ENCODE results near the gene CSF3R.
"Not testable (repeated sequence)": the region's sequence is repeated elsewhere in the genome, so short reads cannot be mapped to it uniquely, and the experiment has no call there.

CSF3R gene

DNA sequence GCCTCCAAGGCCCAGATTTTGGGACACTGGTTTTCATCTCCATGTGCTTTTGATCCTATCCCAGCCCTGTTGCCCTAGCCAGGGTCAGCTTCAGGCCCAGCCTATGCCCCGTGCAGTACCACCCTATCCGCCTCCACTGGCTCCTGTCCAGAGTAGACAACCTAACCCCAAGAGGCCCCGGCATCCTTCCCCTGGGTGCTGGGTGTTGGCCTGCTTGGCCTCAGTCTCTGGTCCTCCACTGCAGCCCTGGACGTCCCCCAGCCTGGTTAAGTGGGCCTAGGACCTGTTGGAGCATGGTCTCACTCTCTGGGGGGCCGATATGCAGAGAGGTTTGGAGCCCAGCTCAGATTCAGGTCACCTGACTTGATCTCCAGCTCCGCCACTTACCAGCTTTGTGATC lies 1.6 kb downstream of the CSF3R start:
- DNase-seq (ENCODE audit: low spot score), result no peak

- no peak for DNase-seq (ENCODE audit: low spot score)
Observed at GRCh38 chr1:36480161-36480560, 2.6 kb downstream of the CSF3R start.

- no peak for DNase-seq (ENCODE audit: low spot score)
Observed at GRCh38 chr1:36479505-36480051, 3.1 kb downstream of the CSF3R start.

- not testable (repeated sequence) for DNase-seq (ENCODE audit: low spot score)
Observed at GRCh38 chr1:36477615-36478014, 5.1 kb downstream of the CSF3R start.

DNA sequence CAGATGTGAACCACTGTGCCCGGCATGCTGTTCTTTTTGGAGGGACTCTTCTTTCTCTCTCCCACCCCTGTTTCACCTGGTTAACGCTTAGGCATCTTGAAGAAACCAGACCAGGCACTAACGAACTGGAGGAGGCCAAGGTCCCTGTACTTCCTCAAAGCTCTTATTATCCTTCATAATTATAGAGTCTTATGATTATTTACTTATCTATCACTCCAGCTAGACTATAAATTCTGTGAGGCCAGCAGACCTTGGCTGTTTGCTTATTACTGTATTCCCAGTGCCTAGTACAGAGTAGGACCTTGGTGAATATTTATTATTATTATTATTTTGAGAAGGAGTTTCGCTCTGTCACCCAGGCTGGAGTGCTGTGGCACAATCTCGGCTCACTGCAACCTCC lies 5.8 kb downstream of the CSF3R start:
- DNase-seq (ENCODE audit: low spot score), result no peak

DNA sequence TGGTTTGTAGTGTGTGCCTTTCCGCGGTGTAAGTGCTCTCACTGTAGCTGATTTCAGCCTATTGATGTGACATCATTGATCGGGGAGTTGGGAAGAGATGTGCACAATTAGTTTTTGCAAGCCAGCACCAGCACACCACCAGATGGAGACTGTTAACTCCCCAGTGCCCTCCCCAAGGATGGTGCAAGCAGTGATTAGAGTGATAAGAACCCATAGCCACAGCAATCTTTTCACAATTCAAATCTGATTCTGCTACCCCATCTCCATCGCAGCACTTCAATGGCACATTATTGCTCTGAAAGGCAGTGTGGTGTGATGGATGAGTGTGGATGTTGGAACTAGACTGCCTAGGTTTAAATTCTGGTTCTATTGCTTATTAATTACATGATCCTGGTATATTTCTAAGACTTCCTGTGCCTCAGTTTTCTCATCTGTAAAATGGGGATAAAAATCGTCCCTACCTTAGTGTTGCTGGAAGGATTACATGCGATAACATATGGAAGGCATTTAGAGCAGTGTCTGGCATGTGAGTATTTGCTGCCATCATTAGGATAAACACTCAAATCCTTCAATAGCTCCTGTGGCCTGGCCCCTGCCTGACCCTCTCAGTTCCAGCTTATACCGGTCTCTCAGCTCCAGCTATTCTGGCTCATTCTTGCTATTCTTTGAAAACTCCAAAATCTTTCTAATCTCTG lies 6.7 kb downstream of the CSF3R start:
- no peak for DNase-seq (ENCODE audit: low spot score)

DNA sequence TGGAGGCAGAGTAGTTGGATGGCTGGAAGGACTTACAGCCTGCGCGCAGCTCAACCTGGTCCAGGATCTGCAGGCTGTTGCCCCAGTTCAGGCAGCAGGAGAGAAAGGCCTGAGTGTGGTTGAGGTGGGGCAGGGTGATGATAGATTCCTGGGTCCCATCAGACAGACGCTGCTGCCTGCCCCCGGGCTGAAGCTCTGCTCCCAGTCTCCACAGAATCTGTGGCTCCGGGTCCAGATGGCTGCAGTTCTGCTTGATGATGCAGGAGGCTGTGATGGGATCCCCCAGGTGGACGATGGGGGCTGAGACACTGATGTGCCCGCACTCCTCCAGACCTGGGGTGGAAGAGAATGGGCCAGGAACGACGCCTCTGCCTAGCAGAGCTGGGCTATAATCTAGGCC lies 7.4 kb downstream of the CSF3R start:
- no peak for DNase-seq (ENCODE audit: low spot score)

- DNase-seq (ENCODE audit: low spot score), result no peak
Observed at GRCh38 chr1:36472656-36473055, 10.1 kb downstream of the CSF3R start.

DNA sequence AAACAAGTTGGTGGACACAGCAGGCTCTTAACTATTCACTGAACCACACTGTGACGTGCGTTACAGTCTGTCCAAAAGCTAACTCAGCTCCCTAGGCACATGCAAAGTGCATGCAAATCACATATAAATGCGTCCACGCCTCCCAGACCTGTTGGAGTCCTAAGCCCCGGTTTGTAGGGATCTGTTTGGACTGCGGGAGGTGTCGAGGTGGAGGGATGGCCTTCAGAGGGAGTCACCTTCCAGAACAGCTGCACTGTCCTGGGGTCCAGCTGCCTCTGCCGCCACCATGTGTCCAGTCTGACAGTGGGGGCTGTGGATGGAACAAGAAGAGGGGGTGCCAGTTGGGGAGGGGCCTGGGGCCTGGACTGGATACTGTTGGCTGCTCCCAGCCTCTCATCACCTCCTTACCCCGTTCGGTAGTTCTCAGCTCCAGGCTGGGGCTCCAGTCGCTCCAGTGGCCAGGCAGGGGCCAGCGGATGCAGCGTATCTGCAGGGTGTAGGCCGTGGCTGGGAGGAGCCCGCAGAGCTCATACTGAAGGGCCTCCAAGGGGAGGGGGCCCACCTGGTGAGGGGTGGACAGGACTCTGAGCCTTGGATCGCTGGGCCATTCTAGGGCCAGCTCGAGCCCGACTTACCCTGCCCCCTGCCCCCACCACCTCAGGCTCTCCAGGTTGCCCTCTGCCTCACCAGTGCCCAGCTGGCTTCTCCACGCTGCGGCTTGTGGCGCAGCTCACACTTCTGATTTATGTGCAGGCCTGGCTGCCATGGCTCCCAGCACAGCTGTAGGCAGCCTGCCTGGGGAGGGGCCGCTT lies 10.7 kb downstream of the CSF3R start:
- DNase-seq (ENCODE audit: low spot score), result no peak

DNA sequence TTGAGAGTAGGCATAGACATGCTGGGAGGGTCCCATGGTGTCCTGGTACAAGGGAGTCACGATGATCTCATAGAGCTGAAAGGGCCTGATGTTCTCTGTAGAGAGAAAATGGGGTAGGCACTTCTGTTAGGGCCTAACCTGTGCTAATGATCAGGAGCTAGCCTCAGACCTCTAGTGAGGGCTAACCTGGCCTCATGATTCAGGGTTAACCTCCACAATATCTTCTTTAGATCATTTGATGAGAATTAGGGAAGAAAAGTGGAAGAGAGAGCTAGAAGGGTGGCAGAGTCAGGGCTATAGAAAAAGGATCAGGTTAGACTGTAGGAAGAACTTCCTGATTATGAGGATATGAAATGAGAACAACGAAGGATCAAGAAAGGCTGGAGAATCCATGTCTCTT lies 13.6 kb downstream of the CSF3R start:
- no peak for DNase-seq (ENCODE audit: low spot score)

- no peak for DNase-seq (ENCODE audit: low spot score)
Observed at GRCh38 chr1:36467700-36468455, 14.8 kb downstream of the CSF3R start.

GRCh38 chr1:36467027-36467410 lies 15.7 kb downstream of the CSF3R start:
- DNase-seq (ENCODE audit: low spot score), result no peak

GRCh38 chr1:36466370-36467026 lies 16.2 kb downstream of the CSF3R start:
- DNase-seq (ENCODE audit: low spot score), result no peak

GRCh38 chr1:36465731-36466369 lies 16.9 kb downstream of the CSF3R start:
- DNase-seq (ENCODE audit: low spot score), result no peak

DNA sequence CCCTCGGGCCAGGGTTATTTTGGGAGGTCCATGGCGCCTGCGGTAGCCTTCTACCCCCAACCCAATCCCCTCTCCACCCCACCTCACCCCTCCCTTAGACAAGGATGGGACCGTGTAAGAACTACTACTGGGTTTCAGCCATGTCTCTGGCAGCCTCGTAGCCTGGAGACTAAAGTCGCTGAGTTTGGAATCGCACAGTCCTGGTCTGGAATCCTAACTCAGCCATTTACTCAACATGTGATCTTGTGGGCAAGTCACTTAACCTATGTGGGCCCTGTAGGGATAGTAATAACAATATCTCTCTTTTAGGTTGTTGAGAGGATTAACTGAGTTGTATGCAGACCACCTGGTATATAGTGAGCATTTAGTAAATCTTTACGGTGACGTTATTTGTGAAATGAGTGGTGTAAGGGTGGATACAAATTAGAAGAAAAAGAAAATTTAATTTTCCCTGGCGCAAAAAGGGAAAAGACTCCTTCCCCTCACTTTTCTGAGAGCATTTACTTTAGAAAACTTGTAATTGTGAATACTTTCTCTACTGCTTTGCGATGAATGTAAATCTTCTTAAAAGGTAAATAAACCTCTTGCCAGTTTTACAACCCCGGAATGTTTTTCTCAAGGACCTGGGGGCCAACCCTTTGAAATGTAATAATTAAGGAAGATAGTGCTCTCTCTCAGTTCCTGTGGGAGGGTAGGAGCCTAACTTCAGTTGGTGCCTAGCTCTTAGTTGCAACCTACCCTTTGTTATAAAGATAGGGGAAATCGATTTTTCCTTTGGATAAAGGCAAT lies 17.9 kb downstream of the CSF3R start:
- DNase-seq (ENCODE audit: low spot score), result no peak

- peak; percentile 94 for DNase-seq (ENCODE audit: low spot score)
Observed at GRCh38 chr1:36463803-36464604, 18.7 kb downstream of the CSF3R start, which contains the start of gene MRPS15. MRPS15 (minus strand) TSS chr1:36464384; CDS start chr1:36464275, 109 bp downstream.

DNA sequence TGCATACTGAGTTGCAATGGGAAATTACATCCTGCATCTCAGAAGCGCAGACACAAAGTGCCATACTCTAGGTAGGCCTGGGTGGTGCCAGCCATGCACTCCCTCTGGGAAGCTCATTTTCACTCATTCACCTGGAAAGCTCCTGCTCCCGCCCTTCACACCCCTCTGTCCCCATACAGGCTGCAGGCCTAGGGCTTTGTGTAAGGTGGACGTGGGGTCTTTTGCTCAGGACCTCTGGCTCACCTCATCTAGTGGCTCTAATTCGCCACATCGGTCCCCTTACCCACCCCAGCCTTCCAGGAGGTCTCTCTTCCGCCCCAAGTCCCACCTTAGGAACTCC lies 19.3 kb downstream of the CSF3R start:
- no peak for DNase-seq (ENCODE audit: low spot score)

DNA sequence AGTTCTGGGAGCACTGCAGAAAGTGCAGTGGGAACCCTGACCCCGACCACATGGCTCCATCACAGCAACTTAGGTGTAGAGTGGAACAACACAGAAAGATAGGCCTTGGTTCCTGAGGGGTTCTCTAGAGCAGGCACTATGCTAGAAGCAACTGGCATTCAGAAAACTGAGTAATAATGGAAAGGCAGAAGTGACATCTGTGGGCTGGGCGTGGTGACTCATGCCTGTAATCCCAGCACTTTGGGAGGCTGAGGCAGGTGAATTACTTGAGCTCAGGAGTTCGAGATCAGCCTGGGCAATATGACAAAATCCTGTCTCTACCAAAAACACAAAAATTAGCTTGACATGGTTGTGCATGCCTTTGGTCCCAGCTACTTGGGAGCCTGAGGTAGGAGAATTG lies 23.8 kb downstream of the CSF3R start:
- DNase-seq (ENCODE audit: low spot score), result no peak

DNA sequence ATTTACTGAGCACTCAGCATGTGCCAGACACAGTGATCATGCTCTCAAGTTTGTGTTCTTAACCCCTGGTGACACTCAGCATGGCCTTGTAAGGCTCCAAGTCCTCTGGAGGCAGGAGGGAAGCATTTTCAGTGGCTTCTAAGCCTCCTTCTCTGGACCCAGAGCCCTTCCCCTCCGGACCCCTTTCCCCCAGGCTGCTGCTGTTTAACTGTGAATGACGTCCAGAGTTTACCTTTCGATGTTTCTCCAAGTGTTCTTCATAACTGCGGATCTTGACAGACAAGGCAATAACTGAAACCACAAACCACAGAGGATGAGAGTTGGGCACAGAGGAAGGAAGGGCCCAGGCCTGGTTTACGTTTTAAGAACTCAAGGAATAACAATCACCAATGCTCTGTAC lies 25.0 kb downstream of the CSF3R start:
- no peak for DNase-seq (ENCODE audit: low spot score)

GRCh38 chr1:36456391-36456928 lies 26.3 kb downstream of the CSF3R start:
- no peak for DNase-seq (ENCODE audit: low spot score)

Data from kidney capillary endothelial cell (primary cell).